ENCODE results near the gene RHD. TPM values are rescaled to one million over a fixed set of nuclear protein-coding genes. Genes with fewer than 3 reads are reported as not detected.

The RHD gene
- total RNA-seq, result not detected in 2 replicates

DNA sequence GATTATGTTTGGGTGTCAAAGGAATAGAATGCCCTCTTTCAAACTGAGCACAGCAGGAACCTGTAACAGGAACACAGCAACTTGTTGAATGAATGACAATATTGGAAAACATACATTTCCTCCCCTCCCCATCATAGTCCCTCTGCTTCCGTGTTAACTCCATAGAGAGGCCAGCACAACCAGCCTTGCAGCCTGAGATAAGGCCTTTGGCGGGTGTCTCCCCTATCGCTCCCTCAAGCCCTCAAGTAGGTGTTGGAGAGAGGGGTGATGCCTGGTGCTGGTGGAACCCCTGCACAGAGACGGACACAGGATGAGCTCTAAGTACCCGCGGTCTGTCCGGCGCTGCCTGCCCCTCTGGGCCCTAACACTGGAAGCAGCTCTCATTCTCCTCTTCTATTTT, at the start of gene RHD:
Gene RHD, plus strand, starts transcription at position 272 of the 400 bp plus-strand sequence. Its CDS starts 39 bp downstream, at position 311.

DNA sequence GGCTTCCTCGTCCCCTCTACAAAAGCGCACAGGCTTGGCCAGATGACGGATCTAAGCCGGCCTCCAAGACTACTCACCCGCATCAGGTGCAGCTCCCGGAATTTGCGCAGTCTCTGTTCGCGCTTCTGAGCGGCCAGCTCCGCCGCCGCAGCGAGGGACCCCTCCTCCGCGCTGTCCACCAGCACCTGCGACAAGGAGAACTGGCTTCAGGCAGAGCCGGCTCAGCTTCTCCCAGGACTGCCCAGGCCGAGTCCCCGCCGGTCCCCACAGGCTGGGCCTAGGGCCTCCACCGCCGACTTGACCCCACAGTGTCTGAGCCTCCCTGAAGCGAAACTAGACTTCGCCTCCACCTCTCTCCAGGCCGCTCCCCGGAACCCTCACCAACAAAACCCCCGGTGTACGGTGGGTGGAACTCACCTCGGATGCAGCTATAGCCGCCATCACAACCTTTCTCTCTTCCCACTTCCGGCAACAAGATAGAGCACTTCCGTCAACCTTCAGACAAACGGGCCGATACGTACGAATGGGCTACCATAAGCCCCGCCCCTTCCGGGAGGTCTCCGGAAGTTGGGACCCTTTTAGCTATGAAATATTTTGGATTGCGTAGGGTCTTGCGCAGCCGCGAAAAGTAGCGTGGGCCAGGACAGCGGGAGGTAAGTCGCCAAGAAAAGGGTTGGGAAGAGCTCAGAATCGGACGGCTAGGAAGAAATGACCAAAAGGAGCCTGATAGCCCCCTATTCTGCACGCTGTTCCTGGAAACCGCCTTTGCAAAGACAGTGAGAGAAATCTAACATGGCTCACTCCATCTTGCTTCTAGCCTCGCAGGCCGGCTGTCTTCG, 40.1 kb upstream of the RHD start, which contains the start of gene SYF2:
Gene SYF2, minus strand, starts transcription at position 476 of the 839 bp plus-strand sequence. Its CDS starts 35 bp downstream, at position 441.

DNA sequence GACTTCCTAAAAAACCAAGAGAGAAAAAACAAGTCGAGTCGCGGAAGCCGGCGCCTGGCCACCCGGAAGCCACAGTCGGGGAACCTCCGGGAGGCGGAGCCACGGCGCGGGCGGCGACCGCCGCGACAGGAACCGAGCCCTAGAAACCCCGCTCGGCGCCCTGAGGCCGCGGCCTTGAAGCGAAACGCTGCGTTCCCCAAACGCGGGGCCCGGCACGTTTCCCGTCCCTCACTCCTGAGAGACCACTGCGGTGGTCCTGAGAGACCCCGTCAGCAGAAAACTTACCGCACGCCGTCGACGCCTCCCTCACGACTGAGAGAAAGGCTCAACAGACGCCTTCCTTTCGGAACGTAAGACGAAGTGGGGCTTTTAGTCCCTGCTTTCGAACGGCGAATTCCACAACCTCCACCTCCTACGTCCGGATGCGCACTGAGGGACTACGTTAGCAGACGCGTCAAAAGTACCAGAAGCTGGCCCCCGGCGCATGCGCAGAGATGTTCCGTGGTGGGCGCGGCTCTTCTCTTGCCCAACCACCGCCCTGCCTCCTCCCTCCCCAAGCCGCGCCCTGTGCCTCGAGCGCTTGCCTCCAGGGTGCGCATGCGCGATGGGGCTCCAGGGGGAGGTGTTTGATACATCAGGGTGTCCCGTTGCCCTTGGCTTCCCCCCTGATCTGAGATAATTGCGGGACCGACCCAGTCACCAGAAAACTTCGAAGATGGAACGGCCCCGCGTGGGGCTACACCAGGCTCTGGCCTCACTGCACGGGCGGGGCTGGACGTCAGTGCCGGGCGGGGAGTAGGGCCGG, 25.1 kb upstream of the RHD start, which contains the start of gene RSRP1:
Gene RSRP1, minus strand, starts transcription at position 431 of the 805 bp plus-strand sequence. CDS start 491 bp downstream, outside the sequence.

DNA sequence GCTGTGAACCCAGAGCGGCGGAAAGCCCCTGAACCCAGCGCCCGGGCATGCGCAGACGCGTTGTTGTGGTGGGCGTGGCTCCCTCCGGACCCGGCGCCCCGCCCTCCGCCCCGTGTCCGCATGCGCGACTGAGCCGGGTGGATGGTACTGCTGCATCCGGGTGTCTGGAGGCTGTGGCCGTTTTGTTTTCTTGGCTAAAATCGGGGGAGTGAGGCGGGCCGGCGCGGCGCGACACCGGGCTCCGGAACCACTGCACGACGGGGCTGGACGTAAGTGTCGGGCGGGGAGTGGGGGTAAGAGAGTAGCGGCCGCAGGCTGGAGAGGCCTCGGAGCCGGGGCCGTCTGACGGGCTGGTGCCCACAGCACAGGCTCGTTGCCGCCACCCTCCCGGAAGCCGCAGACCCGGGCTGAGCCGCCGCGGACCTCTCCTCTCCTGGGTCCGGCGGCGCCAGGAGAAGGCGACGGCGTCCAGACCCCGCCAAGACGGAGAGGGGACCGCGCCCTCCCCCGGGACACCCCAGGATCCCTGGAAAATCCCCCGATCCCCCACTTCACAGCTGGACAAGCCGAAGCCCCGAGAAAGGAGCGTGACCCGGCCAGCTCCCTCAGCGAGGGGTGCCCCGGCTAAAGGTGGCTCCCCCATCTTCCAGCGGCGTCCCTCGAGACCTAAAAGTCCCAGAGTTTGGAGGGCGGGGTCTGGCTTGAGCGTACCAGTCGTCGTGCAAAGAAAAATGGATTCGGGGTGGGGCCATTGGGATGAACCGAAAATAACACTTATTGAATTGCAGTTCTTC, 66.1 kb downstream of the RHD start, which contains the start of gene TMEM50A:
Gene TMEM50A, plus strand, starts transcription at position 147 of the 794 bp plus-strand sequence. CDS start 2,153 bp downstream, outside the sequence.

Other genes with a start within 250 kb of the RHD start
- gene SYF2, start 40.0 kb upstream of the RHD start, total RNA-seq, result 33.7 and 41.8 TPM in 2 replicates
- 116 and 128 TPM in 2 replicates for gene RSRP1, start 25.1 kb upstream of the RHD start, total RNA-seq
- 154 and 205 TPM in 2 replicates for gene TMEM50A, start 65.8 kb downstream of the RHD start, total RNA-seq
- 0.79 and 0.81 TPM in 2 replicates for gene RHCE, start 148.3 kb downstream of the RHD start, total RNA-seq
- 17.0 and 17.3 TPM in 2 replicates for gene MACO1, start 158.4 kb downstream of the RHD start, total RNA-seq